Activated CD4-positive, alpha-beta T cell treated with anti-CD3 and anti-CD28 coated beads, Interleukin-2, amount 50 U/mL, for 24 hours (primary cell): ENCODE results near the gene SYCE1.
"Not testable (repeated sequence)": the region's sequence is repeated elsewhere in the genome, so short reads cannot be mapped to it uniquely, and the experiment has no call there.

Experiments
- DNase-seq, 2 donors: peaks; one replicate each; pipeline ENCODE4 v3.0.0-alpha.2; 2020; ENCODE audit warnings: low read depth in 1 of 2, low spot score in 1 of 2

The SYCE1 gene

GRCh38 chr10:133557381-133557780 lies 8.0 kb downstream of the SYCE1 start:
- DNase-seq = no peak

- no peak for DNase-seq
Measured at GRCh38 chr10:133555521-133555920, 9.9 kb downstream of the SYCE1 start.

- no peak for DNase-seq
Measured at GRCh38 chr10:133554600-133554999, 10.8 kb downstream of the SYCE1 start.

- DNase-seq = no peak
Measured at GRCh38 chr10:133544506-133544905, 20.9 kb downstream of the SYCE1 start.

GRCh38 chr10:133541441-133541975 lies 23.9 kb downstream of the SYCE1 start:
- DNase-seq = not testable (repeated sequence)

GRCh38 chr10:133537546-133538545 lies 27.5 kb downstream of the SYCE1 start:
- no peak for DNase-seq

DNA sequence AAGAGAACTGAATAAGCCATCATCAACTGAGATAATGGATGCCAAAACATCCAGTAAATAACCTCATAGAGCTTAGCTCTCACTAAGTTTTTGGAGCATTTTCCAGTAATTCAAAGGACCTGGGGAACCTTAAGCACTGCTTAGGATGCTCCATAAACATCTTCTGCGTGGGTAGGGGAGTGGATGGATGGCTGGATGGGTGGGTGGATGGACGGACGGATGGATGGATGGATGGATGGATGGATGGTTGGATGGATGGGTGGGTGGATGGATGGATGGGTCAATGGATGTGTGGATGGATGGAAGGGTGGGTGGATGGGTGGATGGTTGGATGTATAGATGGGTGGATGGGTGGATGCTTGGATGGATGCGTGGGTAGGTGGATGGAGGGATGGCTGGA lies 29.2 kb downstream of the SYCE1 start:
- DNase-seq = no peak

DNA sequence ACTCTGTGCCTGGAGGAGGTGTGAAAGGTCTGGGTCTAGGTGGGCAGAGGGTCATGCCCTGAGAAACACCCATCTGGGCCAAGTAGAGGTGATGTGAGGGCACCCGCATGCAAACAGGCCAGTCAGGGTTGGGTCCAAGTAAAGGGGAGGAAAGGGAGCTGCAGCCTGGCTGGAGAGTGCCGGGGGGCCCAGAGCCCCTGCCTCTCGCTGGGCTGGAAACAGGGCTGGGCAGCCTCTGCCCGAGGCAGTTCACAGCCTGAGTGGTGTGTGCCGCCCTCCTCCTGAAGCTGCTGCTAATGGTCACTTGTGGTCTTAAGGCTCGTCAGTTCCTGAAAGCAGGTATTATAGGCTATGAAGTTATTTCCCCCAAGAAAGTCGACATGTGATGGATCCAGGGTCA lies 31.0 kb downstream of the SYCE1 start:
- no peak for DNase-seq

DNA sequence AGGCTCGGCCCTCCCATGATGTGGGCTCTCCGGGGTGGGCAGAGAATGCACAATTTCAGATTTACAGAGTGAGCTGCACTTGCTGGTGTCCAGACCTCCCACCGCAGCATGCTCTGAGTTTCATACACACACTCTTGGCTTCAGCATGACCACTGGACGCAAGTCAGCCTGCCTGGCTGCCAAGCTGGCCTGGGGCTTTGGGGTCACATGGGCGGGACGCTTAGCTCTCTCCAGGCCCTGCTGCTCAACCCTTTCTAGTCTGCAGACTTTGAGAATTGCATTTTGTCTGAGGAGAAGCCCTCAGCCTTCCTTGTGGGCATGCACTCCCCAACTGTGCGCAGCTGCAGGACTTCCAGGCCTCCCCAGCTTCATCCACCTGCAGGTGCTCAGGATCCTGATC lies 32.5 kb downstream of the SYCE1 start:
- DNase-seq = no peak

DNA sequence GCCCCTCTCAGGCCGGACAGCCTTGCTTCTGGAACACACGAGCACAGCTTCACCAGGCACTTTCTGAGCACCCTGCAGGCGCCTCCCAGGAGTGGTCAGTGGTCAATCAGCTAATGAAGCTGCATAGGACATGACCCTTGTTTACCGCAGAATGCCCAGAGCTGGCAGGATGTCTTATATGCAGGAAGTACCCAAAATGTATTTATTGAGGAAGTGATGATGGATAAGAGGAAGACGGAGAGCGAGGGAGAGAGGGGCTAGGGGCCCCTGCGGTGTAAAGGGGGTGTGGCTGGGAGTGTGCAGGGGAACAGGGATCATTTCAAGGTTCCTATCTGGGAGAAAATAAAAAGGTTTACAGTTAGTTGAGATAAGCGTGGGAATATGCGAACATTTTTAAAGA lies 34.9 kb downstream of the SYCE1 start:
- DNase-seq = no peak

DNA sequence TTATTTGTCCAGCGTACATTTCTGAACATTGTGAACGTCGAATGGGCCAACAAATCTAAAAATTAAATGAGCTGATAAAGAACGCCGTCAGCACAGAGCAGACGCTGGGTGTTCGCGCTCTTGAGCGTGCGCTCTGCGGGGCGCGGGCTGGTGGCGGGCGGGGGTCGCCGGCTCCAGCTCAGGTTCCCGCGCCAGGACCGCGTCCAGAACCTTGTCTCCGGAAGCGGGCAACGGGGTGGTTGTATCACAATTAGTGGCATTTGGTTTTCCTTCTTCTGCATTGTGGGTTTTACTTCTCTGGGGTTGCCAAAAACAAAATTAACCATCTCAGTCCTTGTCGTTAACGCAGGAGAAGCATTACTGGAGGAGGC lies 35.8 kb downstream of the SYCE1 start:
- no peak for DNase-seq

DNA sequence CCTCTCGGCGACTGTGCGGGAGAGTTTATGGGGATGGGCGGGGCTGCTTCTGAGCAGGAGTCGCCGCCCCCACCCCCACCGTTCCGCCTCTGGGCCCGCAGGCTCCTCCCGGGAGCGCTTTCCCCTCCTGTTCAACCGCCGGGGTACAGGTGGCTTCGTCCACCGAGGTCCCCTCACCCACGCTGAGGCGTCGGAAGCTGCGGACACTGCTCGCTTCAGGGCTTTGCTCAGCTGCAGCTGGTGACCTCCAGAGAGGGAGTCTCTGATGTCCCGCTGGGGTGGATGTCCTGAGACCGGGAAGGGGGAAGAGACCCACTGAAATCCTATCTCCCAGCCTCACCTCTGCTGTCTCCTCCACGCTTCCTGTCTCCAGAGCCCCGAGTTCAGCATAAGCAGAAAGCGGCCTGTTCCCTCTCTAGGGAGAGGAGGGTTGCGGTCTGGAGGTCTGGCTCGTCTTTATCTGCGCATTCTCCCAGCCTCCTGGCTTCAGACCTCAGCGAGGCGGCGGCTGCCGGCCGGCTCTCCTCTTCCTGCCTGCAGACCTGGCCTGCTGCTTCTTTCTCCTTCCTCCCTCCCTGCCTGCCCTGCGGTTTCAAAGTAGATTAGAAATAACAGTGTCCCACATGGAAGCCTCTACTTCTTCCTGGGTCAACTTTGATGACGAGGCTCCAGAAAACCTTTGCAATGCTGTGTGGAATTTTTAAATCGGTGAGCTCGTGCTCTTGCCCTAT lies 36.4 kb downstream of the SYCE1 start:
- DNase-seq = no peak

DNA sequence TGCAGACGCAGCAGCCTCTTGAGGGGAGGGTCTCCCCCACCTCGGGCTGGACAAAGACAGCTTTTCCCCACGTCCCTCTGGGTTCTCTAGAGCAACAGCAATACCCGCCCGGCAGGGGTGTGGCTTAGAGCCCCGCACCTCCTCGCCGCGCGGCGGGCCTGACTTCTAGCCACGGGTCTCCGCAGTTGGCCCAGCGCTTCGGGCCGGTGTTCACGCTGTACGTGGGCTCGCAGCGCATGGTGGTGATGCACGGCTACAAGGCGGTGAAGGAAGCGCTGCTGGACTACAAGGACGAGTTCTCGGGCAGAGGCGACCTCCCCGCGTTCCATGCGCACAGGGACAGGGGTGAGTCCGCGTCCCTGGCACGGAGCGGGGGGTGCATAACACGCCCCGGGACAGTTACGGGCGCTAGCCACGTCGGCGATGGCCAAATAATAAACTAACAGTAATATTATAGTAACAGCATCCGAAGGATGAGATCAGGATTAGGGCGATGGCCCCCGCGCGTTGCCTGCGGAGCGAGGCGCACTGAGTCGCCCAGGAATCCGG lies 37.0 kb downstream of the SYCE1 start:
- DNase-seq = no peak

DNA sequence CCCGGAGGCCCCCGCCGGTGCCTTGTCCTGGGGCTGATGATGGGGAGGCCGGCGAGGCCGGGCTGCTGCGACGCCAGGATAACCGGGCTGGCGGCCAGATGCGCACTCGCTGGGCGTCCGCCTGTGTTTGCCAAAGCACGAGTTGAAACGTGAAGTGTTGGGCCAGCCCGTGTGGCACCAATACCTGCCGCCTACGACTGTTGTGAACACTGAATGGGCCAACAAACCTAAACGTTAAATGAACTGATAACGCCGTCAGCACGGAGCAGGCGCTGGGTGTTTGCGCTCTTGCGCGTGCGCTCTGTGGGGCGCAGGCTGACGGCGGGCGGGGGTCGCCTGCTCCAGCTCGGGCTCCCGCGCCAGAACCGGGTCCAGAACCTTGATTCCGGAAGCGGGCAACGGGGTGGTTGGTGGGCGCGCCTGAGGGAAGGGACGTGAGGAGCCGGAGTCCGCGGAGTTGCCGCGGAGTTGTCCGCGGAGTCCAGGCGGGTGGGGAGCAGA lies 37.6 kb downstream of the SYCE1 start:
- DNase-seq = no peak

GRCh38 chr10:133526957-133527588 lies 38.3 kb downstream of the SYCE1 start, which contains the start of gene CYP2E1:
Gene CYP2E1 (plus strand): TSS chr10:133527363. CDS start chr10:133527396, 33 bp downstream.
- no peak for DNase-seq

DNA sequence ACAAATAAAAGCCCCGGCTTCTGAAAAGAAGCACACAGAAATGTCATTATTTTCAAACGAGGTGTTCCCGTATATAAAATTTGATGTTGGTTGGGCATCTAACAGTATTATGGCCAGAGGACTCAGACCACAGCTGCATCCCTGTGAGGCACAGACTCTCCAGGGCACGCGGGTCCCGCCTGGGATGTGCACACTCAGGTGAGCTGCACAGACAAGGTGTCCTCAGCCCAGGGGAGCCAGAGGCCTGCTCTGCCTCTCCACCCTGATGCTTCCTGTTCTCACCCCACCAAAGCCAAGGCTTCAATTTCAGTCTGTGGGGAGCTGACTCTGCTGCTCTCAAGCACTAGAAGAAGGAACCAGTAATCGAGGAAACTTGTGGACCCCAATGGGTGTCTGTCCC lies 39.9 kb downstream of the SYCE1 start:
- DNase-seq = no peak

DNA sequence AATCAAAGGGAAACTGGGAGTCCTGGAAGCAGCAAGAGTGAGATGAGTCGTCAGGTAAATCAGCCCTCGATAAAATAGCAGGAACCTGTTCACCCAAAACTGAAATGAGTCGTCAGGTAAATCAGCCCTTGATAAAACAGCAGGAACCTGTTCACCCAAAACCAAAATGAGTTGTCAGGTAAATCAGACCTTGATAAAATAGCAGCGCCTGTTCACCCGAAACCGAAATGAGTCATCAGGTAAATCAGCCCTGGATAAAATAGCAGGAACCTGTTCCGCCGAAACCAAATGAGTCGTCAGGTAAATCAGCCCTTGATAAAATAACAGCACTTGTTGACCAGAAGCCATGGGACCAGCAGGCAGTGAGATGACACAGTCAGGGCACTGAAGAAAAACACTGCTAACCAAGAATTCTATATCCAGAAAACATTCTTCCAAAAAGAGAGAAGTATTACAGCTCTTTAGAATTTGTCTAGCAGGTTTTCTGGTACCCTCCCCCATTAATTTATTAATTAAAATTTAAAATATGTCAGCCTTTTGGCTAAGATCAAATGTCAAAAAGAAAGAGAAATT lies 41.7 kb downstream of the SYCE1 start:
- no peak for DNase-seq

GRCh38 chr10:133520193-133520738 lies 45.1 kb downstream of the SYCE1 start:
- DNase-seq = peak; percentile 89 to 94

GRCh38 chr10:133518517-133518916 lies 46.9 kb downstream of the SYCE1 start:
- DNase-seq = not testable (repeated sequence)

GRCh38 chr10:133516057-133516456 lies 49.3 kb downstream of the SYCE1 start:
- no peak for DNase-seq
